Smooth muscle cell (in vitro differentiated cells): Measurements from ENCODE around the gene EIF3I. TPM values are rescaled to one million over a fixed set of nuclear protein-coding genes. Genes with fewer than 3 reads are reported as not detected.

Experiments
- DNase-seq: peaks from one replicate; lab custom pipeline; 2025; ENCODE audit not compliant: unreplicated experiment; lab: John Stamatoyannopoulos, UW
- H2AFZ ChIP-seq: fragments of 200-600 bp; sonication (generic); 2 replicates; pipeline ENCODE4 v1.6.0; 2016; ENCODE audit warnings: antibody characterized with exemption, low read depth, mild to moderate bottlenecking
- H3F3A ChIP-seq: fragments of 200-600 bp; sonication (generic); 2 replicates; pipeline ENCODE4 v1.6.0; 2017; ENCODE audit warnings: antibody characterized with exemption, low read depth
- H3K27ac ChIP-seq: fragments of 200-600 bp; sonication (generic); 2 replicates; pipeline ENCODE4 v1.5.1; 2016; ENCODE audit warnings: low read depth, mild to moderate bottlenecking
- H3K27me3 ChIP-seq: fragments of 200-600 bp; sonication (generic); 2 replicates; pipeline ENCODE4 v1.6.1; 2016; ENCODE audit warnings: low read depth, mild to moderate bottlenecking
- H3K36me3 ChIP-seq: fragments of 200-600 bp; sonication (generic); 2 replicates; pipeline ENCODE4 v1.5.1; 2016; ENCODE audit warnings: low read depth
- H3K4me1 ChIP-seq: fragments of 200-600 bp; sonication (generic); 2 replicates; pipeline ENCODE4 v1.5.1; 2016; ENCODE audit warnings: low read depth
- H3K4me2 ChIP-seq: fragments of 200-600 bp; sonication (generic); 2 replicates; pipeline ENCODE4 v1.6.0; 2016; ENCODE audit warnings: mild to moderate bottlenecking
- H3K4me3 ChIP-seq: fragments of 200-600 bp; sonication (generic); 2 replicates; pipeline ENCODE4 v1.5.1; 2016; ENCODE audit warnings: mild to moderate bottlenecking
- H3K79me2 ChIP-seq: fragments of 200-600 bp; sonication (generic); 2 replicates; pipeline ENCODE4 v1.6.0; 2016; ENCODE audit warnings: low read depth, mild to moderate bottlenecking
- H3K9ac ChIP-seq: fragments of 200-600 bp; sonication (generic); 2 replicates; pipeline ENCODE4 v1.6.0; 2016; ENCODE audit warnings: low read depth
- H3K9me3 ChIP-seq: fragments of 200-600 bp; sonication (generic); replicated peaks from 2 replicates; pipeline ENCODE4 v1.5.1; 2016; ENCODE audit warnings: low read depth
- H4K20me1 ChIP-seq: fragments of 200-600 bp; sonication (generic); 2 replicates; pipeline ENCODE4 v1.6.0; 2016; ENCODE audit warnings: low read depth
- CTCF ChIP-seq: fragments of 200-600 bp; sonication (generic); IDR thresholded peaks from 2 replicates; pipeline ENCODE4 v1.5.1; 2017; ENCODE audit warnings: borderline replicate concordance, mild to moderate bottlenecking, antibody characterized with exemption; ENCODE audit not compliant: insufficient read depth, poor library complexity, severe bottlenecking
- WGBS: methylation state at CpG from one replicate; pipeline ENCODE4 v1.1.7; 2016; ENCODE audit warnings: low lambda C conversion rate; 5-methylcytosine and 5-hydroxymethylcytosine counted together
- polyA plus RNA-seq: library from polyadenylated mRNA; unstranded; fragments of >200 nt; fragmentation: Nextera tagmentation; extraction: Ambion mirVana; gene quantifications from 2 replicates; pipeline ENCODE4 v1.2.1, GENCODE V29; 2016
- total RNA-seq: library from RNA; depleted of rRNA; stranded (reverse); fragments of >200 nt; gene quantifications from 2 replicates; pipeline ENCODE4 v1.2.3, GENCODE V29; 2014

EIF3I gene
- total and polyA plus RNA-seq, 2 experiments from 2014 or later = 240 to 250 TPM

DNA sequence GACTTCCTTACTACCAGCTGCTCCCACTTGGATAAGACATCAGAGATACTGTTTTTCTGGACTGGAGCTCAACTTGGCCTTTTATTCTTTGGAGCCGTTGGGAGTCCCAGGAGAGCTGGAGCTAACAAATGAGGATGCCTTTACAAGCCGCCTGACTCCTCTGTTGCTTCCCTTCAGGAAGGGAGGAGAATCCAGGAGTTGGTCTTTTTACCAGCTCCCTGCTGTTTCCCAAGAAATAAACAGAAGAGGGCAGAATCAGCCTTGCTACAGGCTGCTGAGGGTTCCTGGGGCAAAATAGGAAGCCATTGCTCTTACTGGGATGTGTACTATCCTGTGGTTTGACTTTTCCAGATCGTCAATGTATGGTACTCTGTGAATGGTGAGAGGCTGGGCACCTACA lies 1.5 kb downstream of the EIF3I start:
- no peak for TF ChIP-seq CTCF
- Histone ChIP-seq H3K36me3 (peaks cover 7% of the 10 kb centered on the region), H4K20me1 (no peaks in the 10 kb centered on the region), H3K4me3 (no peak overlapping the region), H3K9me3 (no peaks in the 10 kb centered on the region), H3K27me3 (no peaks in the 10 kb centered on the region), H3K27ac (peak overlapping the region; percentile 95), H3K4me1 (peaks cover 15% of the 10 kb centered on the region), H2AFZ (no peak overlapping the region), H3K79me2 (peaks cover 45% of the 10 kb centered on the region), H3F3A (no peaks in the 10 kb centered on the region), H3K9ac (no peak overlapping the region), H3K4me2 (peak overlapping the region; percentile 91)
- 96% methylated on average over 3 of the region's 3 CpGs for WGBS
- DNase-seq = no peak

DNA sequence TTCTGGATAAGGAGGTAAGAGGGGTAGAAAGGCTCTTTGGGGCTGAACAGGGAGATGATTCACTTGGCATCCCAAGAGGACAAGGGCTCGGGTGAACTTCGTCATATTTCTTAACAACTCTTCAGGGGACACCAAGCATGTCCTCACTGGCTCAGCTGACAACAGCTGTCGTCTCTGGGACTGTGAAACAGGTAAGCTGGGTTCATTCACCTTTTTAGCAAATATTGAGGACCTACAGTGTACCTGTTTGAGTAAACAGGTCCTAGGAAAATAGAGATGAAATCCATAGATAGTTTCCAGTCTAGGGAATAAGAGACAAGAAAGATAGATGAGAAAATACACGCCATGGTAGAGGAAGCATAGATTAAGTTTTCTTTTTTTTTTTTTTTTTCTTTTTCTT lies 2.1 kb downstream of the EIF3I start:
- H3K79me2 ChIP-seq = peaks cover 45% of the 10 kb centered on the region
- no peaks in the 10 kb centered on the region for H4K20me1 ChIP-seq
- TF ChIP-seq CTCF = no peak
- H3K36me3 ChIP-seq = peaks cover 7% of the 10 kb centered on the region
- no peak overlapping the region for H2AFZ ChIP-seq
- peaks cover 15% of the 10 kb centered on the region for H3K4me1 ChIP-seq
- H3K27me3 ChIP-seq = no peaks in the 10 kb centered on the region
- H3K4me3 ChIP-seq = no peak overlapping the region
- no peaks in the 10 kb centered on the region for H3K9me3 ChIP-seq
- no peak for DNase-seq
- no peaks in the 10 kb centered on the region for H3F3A ChIP-seq
- no peak overlapping the region for H3K9ac ChIP-seq
- 98% methylated on average over 4 of the region's 4 CpGs for whole genome bisulfite sequencing
- no peak overlapping the region for H3K4me2 ChIP-seq
- no peak overlapping the region for H3K27ac ChIP-seq

GRCh38 chr1:32228771-32229170 lies 6.6 kb downstream of the EIF3I start:
- DNase-seq = no peak
- WGBS = 95% methylated on average over 3 of the region's 3 CpGs
- Histone ChIP-seq H3K27ac (no peak overlapping the region), H3K4me1 (no peaks in the 10 kb centered on the region), H3K9ac (no peak overlapping the region), H3K27me3 (no peaks in the 10 kb centered on the region), H3K36me3 (peaks cover 7% of the 10 kb centered on the region), H3K4me2 (no peak overlapping the region), H4K20me1 (no peaks in the 10 kb centered on the region), H2AFZ (no peak overlapping the region), H3K79me2 (peaks cover 3% of the 10 kb centered on the region), H3K4me3 (no peak overlapping the region), H3K9me3 (no peaks in the 10 kb centered on the region), H3F3A (no peaks in the 10 kb centered on the region)
- no peak for TF ChIP-seq CTCF

DNA sequence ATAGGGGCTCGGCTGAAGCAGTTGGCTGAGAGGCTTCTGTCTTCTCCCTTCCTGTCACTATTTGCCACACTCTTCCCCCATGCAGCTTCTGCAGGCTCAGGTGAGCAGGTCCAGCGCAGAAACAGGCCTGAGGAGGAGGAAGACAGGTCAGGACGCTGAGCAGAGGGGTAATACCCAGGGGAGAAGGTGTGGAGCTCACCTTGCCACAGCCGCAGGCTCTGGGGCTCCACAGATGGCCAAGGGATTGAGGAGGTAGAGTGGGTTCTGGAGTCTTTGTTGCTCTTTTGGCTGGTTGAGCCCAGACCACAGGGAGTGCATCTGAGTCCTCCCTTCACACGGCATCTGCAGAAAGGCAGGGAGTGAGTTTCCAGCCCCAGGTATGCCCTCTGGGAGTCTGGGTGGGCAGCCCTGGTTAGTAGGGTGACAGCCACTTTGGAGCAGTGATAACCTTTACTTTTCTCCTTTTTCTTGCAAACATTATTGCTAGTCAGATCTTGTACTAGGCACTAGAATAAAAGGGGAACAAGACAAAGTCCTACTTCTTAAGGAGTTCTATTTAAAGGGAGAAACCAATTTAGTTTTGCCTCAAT lies 9.7 kb downstream of the EIF3I start:
- no peak overlapping the region for H3K4me2 ChIP-seq
- no peak for DNase-seq
- H3K9ac ChIP-seq = no peak overlapping the region
- H3K79me2 ChIP-seq = no peaks in the 10 kb centered on the region
- no peaks in the 10 kb centered on the region for H3K9me3 ChIP-seq
- peaks cover 7% of the 10 kb centered on the region for H3K36me3 ChIP-seq
- 97% methylated on average over 5 of the region's 5 CpGs for WGBS
- no peaks in the 10 kb centered on the region for H4K20me1 ChIP-seq
- peaks cover 13% of the 10 kb centered on the region for H3F3A ChIP-seq
- no peak overlapping the region for H3K27ac ChIP-seq
- H3K4me3 ChIP-seq = no peak overlapping the region
- H2AFZ ChIP-seq = no peak overlapping the region
- no peak for TF ChIP-seq CTCF
- H3K27me3 ChIP-seq = no peaks in the 10 kb centered on the region
- H3K4me1 ChIP-seq = no peaks in the 10 kb centered on the region
